ENCODE measurements around the gene MRPL14.

GRCh38 chr6:44131892-44132291, 4.6 kb upstream of the MRPL14 start:
- TF ChIP-seq POLR2AphosphoS5 (IDR thresholded peaks at IDR 0.05; ENCODE audit: low read depth) (no peak), CTCF (IDR thresholded peaks at IDR 0.05; ENCODE audit: insufficient read depth, low read length) (no peak), GABPA (IDR thresholded peaks at IDR 0.05; ENCODE audit: low read depth) (no peak), REST (IDR thresholded peaks at IDR 0.05; ENCODE audit: insufficient replicate concordance, low read depth) (no peak)

All from HL-60 (cell line).